Left hindlimb (tissue), 1 donor: ENCODE data around the gene RAP1A.
"Not testable (repeated sequence)": the region's sequence is repeated elsewhere in the genome, so short reads cannot be mapped to it uniquely, and the experiment has no call there.

ENCODE experiments used
- DNase-seq: peaks from one replicate; pipeline ENCODE4 v3.0.0-alpha.2; 2018

RAP1A gene

DNA sequence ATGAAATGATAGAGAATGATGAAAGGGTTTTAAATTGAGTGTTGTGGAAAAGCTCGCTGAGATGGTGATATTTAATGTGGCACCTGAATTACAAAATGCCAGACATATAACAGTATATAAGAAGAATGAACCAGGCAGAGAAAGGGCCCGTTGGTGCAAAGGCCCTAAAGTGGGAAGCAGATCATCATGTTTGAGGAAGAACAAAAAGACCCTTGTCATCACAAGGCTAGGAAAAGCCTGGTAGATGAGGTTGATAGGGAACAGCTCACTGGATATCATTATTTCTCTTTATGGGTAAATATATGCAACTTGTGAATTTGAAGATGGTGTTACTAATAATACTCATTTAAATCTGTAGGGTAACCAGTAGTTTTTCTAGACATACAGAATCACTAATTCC is 11.0 kb downstream of the RAP1A start:
- no peak for DNase-seq

DNA sequence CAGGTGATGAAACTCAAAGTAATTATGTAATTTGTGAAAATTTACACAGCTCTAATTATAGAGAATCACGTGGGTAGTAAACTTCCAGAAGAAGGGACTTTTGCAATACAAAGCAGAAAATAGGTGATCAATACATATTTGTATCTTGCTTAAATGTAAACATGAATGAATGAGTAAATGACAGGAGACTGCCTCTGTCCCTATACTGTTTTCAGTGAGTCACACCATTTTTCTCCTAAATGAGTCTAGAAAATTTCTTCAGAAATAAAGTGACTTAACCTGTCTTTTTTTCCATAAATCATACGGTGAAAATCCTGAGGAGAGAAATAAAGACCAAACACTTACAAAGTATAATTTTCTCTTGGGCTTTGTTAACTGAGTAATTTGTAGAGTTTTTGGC is 11.9 kb downstream of the RAP1A start:
- DNase-seq, result no peak

DNA sequence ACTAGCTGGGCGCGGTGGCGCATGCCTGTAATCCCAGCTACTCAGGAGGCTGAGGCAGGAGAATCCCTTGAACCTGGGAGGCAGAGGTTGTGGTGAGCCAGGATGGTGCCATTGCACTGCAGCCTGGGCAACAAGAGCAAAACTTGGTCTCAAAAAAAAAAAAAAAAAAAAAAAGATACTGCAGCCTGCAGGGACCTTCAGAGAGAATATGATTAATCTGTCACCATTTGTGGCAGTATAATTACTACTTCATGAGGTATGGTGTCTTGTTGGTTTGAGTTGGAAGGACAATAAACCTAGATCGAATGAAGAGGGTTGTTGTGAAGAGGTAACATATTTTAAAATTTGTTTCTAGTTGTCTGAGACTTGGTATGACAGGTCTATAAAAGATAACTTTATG is 13.2 kb downstream of the RAP1A start:
- DNase-seq, result not testable (repeated sequence)

DNA sequence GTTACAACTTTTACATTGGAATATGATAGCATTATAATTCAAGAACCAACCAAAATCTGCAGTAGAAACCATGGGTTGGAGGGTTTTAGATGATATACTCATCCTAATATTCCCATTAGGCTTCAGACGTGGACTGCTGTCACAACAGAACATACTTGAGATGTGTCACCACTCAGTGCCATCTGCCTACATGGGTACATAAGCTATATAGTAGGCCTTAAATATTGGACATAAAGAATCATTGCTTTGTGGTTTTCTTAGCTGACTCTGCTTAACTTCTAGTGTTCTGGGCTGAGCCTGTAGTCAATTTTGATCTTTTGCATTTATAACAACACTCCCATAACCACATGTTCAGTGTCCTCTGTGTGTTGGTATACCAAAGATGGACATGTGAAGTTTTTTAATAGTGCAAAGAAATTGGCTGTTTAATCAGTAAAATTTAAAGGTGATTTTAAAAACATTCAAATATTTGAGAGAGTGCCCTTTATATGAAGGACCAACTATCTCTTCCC is 14.2 kb downstream of the RAP1A start:
- DNase-seq, result no peak

DNA sequence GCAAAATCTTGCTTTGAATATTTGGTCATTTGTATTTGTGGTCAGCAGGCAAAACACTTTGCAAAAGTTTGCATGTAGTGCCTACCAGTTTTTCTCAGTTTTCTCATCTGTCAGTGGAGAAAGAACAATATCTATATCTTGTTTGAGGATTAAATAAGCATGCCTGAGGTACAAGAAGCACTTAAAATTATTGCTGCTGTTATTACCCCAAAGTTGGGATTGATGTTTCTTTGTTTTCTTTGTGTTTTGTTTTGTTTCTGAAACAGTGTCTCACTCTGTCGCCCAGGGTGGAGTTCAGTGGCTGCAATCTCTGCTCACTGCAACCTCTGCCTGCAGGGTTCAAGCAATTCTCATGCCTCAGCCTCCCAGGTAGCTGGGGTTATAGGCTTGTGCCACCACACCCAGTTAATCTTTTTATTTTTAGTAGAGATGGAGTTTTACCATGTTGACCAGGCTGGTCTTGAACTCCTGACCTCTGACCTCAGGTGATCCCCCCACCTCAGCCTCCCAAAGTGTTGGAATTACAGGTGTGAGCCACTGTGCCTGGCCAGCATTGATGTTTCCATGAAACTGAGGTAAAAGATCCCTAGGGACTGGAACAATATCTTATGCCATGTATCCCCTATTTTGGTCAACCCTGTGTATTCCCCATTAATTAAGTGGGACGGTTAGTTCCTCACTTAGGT is 15.9 kb downstream of the RAP1A start:
- no peak for DNase-seq

DNA sequence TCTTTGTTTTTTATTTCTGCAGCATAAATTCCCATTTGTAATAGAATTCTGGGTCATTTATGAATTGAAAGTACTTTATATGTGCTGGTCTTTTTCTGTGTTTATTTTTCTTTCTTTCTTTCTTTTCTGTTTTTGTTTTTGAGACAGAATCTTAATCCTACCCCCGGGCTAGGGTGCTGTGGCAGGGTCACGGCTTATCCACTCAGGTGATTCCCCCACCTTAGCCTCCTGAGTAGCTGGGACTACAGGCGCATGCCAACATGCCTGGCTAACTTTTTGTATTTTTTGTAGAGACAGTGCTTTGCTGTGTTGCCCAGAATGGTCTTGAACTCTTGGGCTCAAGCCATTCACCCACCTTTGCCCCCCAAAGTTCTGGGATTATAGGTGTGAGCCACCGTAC is 18.7 kb downstream of the RAP1A start:
- no peak for DNase-seq

DNA sequence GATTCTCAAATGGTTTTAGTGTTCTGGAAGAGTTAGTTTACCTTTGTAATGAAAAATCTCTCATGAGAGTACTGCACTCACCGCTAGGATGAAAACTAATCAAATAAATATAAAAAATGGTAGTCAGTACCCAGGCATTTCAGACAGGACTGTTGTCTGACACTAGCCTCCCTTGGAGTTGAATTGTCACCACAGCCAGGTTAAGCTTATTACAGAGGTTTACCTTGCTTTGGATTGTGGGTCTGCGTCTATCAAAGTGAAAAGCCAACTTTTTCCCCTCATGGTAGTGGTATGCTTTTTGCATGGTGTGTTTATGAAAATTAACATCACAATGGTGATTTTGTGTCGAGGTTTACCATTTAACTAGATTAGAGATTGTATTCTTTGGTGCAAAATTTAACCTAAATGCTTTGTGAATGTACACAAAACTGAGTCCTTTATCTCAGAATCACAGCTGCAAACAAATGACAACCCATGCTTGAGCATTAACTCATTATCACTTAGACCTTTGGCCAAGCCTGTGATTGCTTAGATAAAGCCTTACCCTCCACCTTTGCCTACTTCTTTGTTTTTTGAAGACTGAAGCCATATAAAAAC is 20.1 kb downstream of the RAP1A start:
- DNase-seq, result no peak

DNA sequence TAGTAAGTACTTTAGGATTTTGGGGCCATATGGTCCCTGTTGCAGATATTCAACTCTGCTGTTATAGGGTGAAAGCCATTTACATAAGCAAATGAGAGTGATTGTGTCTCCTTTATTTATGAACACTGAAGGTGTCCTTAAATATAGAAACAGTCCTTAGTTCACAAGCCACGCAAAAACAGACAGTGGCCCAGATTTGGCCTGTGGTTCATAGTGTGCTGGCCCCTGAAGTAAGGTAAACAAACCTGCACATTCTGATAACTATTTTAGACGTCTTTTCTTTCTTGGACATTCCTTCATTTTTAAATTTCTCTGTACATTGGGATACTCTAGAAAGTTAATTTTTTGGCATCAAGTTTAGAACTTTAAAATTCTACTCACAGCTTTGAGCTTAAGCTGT is 23.5 kb downstream of the RAP1A start:
- no peak for DNase-seq

DNA sequence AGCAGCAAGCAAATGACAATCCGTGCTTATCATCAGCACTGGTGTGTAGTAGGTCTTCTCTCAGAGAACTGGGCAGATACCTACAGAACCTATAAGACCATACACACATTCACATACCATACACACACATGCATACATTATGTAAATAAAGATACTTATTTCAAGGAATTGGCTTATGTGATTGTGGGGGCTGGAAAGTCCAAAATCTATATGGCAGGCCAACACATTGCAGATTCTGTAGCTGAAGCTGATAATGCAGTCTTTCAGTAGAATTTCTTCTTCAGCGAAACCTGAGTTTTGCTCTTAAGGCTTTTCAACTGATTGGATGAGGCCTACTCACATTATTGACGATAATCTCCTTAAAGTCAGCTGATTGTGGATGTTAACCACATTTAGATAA is 24.1 kb downstream of the RAP1A start:
- no peak for DNase-seq

DNA sequence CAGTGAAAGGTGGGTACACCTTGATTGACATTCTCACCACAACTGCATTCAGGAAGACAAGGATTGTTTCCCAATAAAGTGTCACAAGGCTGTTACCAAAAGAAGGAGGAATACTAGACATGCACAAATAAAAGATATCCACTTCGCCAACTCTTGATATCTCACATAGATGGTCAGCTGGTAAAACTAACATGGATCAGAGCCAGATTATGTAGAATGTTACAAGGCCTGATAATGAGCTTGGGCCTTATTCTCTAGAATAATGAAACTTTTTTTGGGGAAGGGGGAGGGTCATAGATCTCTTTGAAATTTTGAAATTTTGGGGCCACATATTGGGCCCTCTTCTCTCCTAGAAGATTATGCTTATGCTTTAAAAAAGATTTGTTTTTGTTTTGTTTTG is 24.9 kb downstream of the RAP1A start:
- no peak for DNase-seq

DNA sequence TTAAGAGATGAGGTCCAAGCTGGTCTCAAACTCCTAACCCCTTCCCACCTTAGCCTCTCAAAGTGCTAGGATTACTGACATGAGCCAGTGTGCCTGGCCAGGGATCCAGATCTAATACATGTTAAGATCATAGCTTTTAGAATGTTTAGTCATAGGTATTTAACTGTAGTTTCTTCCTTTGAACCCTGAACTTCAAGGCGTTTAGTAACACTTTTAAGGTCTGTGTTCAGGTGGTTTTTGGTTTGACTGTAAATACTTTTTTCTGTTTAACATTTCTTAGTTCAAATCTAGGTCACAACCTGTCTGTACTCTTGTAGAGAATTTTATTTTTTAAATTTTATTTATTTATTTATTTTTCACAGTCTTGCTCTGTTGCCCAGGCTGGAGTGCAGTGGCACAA is 28.1 kb downstream of the RAP1A start:
- no peak for DNase-seq

DNA sequence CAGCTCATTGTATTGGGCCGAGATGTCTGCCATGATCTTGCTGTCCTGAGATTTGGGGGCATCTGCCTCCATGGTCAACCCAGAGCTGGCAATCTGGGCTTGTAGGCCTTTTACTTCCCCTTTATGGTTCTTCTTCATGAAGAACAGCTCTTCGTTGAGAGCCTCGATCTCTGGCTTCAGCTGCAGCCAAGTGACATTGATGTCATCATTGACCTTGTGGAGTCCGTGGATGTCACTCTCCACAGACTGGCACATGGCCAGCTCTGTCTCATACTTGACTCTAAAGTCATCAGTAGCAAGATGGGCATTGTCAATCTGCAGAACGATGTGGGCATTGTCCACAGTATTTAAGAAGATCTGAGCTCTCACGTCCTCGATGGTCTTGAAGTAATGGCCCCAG is 29.2 kb downstream of the RAP1A start:
- DNase-seq, result no peak

DNA sequence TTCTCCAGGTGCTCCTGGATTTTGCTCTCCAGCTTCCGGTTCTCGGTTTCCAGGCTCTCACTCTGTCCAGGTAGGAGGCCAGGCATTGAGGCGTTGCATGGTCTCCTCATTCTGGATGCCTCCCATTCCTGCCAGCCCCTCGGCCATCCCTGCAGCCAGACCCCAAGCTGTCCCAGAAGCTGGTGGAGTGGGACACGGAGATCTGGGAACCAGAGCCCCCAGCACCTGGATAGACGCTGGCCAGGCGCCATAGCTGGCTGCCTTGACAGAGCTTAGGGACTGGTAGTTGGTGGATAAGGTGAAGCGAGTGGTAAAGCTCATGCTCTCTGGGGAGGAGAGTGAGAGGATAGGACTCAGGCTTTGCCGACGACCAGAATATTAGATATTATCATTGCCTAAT is 29.6 kb downstream of the RAP1A start:
- DNase-seq, result no peak

DNA sequence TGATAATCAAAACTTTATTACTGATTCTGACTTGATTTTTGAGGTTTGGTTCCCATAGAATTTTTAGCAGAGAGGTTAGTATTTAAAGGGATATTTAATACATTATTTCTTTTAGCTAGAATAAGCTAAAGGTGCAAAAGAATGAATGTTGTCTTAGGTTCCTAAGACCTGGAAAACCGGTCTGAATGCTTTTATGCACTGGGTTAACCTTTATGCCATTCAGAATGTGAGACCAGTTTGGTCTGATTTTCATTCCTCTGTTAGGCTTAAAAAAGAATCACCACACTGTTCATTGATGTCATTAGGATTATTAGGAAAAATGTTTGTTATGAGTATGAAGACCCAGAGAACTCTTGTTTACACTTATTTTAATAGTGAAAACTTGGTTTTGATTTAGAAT is 30.1 kb downstream of the RAP1A start:
- no peak for DNase-seq

DNA sequence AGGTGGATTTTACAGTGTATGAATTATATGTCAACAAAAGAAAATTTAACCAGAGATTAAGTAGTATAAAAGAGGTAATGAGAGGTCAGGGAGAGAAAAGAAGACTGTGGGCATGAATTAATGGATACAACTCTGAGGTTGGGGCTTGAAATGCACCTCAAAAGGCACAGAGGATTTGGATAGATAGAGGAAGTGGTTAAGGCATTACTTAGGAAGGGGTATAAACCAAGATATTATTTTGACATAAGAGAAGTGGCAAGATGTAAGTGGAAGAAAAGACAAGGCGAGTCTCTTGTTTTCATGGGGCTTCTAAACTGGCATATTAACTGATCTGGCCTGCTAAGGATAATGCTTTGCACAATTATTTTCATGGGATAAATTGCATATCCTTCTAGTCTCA is 34.1 kb downstream of the RAP1A start:
- no peak for DNase-seq

DNA sequence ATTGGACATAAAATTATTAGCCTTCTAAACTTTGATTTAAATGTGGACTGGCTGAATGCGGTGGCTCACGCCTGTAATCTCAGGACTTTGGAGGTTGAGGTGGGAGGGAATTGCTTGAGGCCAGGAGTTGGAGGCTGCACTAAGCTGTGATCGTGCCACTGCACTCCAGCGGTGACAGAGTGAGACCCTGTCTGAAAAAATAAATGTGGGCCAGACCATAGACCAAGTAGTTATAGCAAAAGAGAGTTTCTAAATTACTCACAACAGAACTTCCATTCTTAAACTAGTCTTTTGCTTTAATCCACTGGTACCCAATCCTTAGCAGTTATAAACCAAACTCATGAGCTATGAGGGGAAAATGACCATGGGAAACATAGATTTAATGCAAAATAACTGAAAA is 35.2 kb downstream of the RAP1A start:
- DNase-seq, result no peak

DNA sequence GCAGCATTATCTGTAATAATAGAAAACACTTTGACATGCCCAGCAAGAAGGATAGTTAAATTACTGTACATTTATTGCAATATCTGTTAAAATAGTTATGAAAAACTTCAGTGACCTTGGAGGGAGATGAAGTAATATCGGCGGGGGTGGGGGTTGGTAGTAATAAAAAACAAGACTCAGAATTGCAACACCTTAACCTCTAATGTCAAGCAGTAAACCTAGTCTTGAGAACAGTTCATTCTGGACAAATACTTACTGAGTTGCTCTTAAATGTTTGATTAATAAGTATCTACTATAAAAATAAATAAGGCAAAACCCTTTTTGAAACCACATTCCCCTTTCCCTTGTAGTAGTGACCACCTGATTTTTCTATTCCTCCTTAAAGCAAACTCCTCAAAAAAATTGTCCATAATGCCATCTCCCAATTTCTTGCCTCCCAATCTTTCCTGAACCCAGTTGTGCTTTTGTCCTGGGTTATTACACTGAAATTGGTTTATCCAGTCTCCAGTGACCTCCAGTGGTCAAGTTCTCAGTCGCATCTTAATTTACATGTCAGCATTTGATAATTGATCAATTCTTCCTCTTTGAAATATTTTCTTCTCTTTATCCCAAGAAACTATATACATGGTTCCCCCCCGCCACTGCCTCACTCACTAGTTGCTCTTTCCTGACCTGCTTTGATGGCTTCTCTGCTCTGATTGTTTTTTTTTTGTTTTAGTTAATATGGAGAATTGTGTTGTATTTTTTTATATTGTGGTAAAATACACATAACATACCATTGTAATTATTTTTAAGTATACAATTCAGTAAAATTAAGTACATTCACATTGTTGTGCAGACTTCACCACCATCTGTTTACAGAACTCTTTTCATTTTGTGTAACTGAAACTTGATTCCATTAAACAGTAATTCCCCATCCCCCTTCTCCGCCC is 36.8 kb downstream of the RAP1A start:
- DNase-seq, result no peak

DNA sequence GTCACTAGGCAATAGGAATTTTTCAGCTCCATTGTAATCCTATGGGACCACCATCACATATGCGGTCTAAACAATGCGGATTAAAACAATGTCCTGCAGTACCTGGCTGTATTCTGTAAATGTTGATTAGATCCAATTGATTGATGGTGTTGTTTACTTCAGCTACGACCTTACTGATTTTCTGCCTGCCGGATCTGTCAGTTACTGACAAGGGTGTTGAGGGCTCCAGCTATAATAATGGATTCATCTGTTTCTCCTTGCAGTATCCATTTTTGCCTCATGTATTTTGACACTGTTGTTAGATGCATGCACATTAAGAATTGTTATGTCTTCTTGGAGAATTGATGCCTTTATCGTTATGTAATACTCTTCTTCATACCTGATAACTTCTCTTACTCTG is 39.0 kb downstream of the RAP1A start:
- no peak for DNase-seq

DNA sequence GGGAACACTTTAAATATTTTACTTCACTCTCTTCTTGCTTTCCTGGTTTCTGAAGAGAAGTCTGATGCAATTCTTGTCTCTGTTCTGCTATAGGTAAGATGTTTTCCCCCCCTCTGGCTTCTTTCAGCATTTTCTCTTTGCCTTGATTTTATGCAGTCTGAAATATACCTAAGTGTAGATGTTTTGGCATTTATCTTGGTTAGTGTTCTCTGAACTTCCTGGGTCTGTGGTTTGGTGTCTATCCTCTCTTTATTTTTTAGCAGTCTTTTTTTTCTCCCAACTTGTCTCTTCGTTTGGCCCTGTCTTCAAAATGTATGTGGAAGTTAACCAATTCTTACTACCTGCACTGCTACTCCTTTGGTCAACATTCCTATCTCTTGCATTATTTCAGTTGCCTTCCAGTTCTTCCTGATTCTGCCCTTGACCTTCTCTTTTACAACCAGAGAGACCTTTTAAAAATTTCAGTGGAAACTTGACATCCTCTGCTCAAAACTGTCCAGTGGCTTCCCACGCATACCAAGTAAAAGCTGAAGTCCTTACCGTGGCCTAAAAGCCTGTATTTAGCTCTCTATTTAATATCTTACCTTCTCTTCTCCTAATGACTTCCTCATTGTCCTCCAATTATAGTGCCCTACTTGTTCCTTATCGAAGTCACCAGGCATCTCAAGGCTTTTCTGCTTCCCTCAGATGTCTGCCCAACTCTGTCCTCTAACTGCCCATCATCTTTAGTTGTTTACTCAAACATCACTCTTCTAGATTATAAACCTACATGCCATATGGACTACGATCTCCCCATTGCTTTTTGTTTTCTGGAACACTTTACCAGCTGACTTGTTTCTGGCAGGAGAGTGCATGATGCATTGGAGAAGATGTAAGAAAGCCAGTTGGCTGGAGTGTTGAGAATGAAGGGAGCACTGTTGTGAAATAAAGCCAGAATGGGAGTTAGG is 40.9 kb downstream of the RAP1A start:
- no peak for DNase-seq

DNA sequence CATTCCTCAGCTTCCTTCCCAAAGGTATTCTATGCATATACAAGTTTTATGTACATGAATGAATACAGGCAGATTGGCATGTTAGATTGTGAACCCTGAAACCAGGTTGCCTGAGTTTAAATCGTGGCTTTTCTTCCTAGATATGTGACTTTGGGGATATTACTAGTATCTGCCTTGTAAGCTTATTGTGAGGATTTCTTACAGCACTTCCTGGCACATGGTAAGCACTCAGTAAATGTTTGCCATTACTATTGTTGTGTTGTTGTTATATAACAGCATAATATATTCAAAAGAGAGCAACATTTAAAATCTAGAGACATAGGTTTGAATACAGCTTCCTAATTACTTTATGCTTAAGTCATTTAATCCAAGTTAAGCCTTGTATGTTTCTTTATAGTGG is 45.1 kb downstream of the RAP1A start:
- no peak for DNase-seq

DNA sequence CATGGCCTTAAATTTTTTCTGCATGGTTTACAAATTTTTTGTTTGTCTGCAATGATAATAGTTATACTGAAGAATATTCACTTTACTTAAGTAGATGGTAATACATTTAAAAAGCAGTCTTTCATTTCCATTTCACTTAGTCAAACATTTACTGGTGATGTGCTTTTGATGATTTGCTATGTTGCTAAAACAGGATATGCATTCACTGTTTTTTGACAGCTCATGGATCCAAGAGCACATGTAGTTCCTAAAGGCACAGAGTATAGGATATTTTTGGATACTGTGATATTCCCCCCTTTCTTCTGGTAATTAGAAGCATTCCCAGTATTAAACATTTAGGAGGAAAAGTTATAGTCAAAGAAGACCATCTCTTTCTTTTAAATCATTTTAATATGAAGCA is 45.9 kb downstream of the RAP1A start:
- DNase-seq, result no peak

DNA sequence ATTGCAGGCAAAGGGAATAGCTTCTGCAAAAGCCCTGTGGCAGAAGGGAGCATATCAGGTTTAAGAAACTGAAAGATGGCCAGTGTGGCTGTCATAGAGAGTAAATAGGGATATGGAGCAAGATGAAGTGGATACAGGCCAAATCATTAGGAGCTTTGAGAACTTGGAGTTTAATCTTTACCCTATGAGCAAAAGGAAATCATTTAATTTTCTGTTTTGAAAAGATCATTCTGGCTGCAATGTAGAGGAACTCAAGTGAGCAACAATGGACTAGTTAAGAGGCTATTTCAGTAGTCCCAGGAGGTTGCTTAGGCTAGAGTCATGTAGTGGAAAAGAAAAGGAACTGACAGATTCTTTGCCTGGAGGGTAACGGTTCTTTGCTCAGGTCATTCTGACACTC is 47.2 kb downstream of the RAP1A start:
- no peak for DNase-seq

DNA sequence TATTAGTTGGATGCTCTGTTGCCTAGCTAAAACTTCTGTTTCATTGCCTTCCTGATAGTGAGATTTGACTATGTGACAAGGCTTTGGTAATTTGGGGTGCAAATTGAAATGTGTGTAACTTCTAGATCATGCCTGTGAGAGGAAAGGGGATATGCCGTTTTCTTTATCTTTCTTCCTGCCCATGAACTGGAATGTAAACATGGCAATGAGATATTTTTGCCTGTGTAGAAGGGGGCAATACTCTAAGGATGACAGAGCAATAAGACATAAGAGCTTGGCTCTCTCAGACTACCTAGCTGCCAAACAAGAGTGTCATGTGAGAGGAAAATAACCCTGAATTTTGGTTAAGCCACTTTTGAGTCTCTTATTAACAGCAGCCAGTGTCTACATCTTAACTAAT is 49.7 kb downstream of the RAP1A start:
- DNase-seq, result no peak
